ENCODE results near the gene CORO1C.
"Not testable (repeated sequence)": the region's sequence is repeated elsewhere in the genome, so short reads cannot be mapped to it uniquely, and the experiment has no call there.

Gene CORO1C

GRCh38 chr12:108731105-108731865 is at the start of gene CORO1C:
Gene CORO1C, minus strand, starts transcription at chr12:108731518. Its CDS starts 30,200 bp downstream, at chr12:108701318.
- DNase-seq (peak; percentile 96), ATAC-seq (replicated peaks) (peak; percentile 75 to 76)
- peak within 1 kb of the TSS; percentile 94 to 100 for H3K4me3 Mint-ChIP-seq
- no peaks in the 10 kb centered on the region for H3K27me3 Mint-ChIP-seq
- no peaks in the 10 kb centered on the region for H3K9me3 Mint-ChIP-seq
- peaks cover 31 to 52% of the 10 kb centered on the region in 2 donors for H3K4me1 Mint-ChIP-seq
- peak within 1 kb of the TSS; percentile 95 for H3K27ac Mint-ChIP-seq
- H3K36me3 Mint-ChIP-seq = peaks cover 0 to 9% of the 10 kb centered on the region in 2 donors

DNA sequence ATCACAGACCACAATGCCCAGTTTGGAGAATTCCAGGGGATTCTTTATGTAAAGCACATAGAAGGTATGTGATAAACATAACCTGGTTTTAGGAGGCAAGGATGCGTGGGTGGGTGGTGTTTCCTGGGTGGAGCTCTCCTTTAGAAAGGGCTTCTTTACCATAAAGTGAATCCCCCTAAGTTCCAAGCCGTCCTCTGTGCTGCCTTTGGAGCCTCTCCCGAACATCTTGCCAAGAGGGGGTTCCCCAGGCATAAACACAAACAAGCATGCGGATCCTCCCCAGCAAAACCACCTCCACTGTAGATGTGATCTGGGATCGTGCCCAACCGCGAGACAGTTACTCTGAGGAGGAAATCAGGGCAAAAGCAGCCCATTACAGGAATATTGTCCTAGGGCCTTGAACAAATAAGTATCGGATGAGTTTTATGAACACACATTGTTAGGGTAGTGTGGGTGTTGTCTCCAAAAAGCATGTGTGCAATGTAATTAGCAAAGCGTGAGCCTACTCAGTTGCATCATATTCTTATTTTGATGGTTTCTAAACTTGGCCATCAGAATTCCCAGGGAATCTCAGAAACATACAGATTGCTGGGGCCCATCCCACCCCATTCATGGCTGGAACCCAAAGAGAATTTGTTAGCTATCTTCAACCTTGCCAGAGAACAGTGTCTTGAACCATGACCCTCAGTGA is 48.8 kb upstream of the CORO1C start:
- no peak for ATAC-seq (replicated peaks)
- H3K9me3 Mint-ChIP-seq = no peaks in the 10 kb centered on the region
- no peaks in the 10 kb centered on the region for H3K27me3 Mint-ChIP-seq
- H3K27ac Mint-ChIP-seq = no peak overlapping the region
- DNase-seq = no peak
- peaks cover 0 to 3% of the 10 kb centered on the region in 2 donors for H3K4me1 Mint-ChIP-seq
- no peak overlapping the region for H3K4me3 Mint-ChIP-seq
- peaks cover 3 to 4% of the 10 kb centered on the region in 2 donors for H3K36me3 Mint-ChIP-seq

- ATAC-seq (replicated peaks) = no peak
- DNase-seq = no peak
- H3K27me3 Mint-ChIP-seq = no peaks in the 10 kb centered on the region
- H3K9me3 Mint-ChIP-seq = no peaks in the 10 kb centered on the region
- peaks cover 0 to 8% of the 10 kb centered on the region in 2 donors for H3K4me1 Mint-ChIP-seq
- no peak overlapping the region for H3K27ac Mint-ChIP-seq
- peaks cover 0 to 4% of the 10 kb centered on the region in 2 donors for H3K36me3 Mint-ChIP-seq
- H3K4me3 Mint-ChIP-seq = no peak overlapping the region
Observed at GRCh38 chr12:108778053-108778452, 46.7 kb upstream of the CORO1C start.

GRCh38 chr12:108777156-108777555 is 45.8 kb upstream of the CORO1C start:
- no peaks in the 10 kb centered on the region for H3K9me3 Mint-ChIP-seq
- H3K4me3 Mint-ChIP-seq = no peak overlapping the region
- no peak overlapping the region for H3K27ac Mint-ChIP-seq
- DNase-seq (no peak), ATAC-seq (replicated peaks) (no peak)
- H3K36me3 Mint-ChIP-seq = peaks cover 0 to 4% of the 10 kb centered on the region in 2 donors
- peaks cover 6 to 11% of the 10 kb centered on the region in 2 donors for H3K4me1 Mint-ChIP-seq
- no peaks in the 10 kb centered on the region for H3K27me3 Mint-ChIP-seq

GRCh38 chr12:108773798-108774788 is 42.8 kb upstream of the CORO1C start:
- H3K27me3 Mint-ChIP-seq = no peaks in the 10 kb centered on the region

DNA sequence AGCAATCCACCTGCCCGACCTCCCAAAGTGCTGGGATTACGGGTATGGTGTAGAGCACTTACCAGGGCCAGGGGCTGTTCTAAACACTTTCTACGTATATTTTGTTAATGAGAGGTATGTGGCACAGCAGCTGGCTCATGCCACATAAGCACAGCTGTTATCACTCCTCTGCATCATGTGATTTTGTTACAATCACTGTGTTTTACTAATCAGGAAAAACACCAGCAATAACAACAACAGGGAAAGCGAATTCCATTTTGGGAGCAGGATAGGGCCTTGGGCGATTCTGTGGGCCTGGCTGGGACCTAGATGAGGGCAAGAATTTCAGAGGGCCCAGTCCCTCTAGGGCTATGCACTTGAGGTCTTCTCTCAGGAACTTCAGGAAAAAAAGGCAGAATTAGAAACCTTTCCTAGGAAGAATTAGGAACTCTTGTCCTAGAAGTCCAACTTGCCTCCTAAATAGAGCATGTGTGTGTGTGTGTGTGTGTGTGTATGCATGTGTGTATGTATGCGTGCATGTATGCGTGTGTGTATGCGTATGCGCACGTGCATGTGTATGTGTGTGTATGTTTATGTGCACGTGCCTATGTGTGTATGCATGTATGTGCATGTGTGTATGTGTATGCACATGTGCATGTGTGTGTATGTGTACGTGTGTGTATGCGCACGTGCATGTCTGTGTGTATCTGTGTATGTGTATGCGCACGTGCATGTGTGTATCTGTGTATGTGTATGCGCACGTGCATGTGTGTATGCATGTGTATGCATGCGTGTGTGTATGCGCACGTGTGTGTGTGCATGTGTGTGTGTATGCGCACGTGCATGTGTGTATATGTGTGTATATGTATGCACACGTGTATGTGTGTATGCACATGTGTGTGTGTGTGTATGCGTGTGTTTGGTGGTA is 41.8 kb upstream of the CORO1C start:
- no peak for ATAC-seq (replicated peaks)

More at GRCh38 chr12:108773798-108774788, 42.8 kb upstream of the CORO1C start:
- Mint-ChIP-seq H3K36me3 (no peaks in the 10 kb centered on the region), H3K9me3 (no peaks in the 10 kb centered on the region), H3K4me1 (peaks cover 20 to 25% of the 10 kb centered on the region in 2 donors), H3K4me3 (no peak overlapping the region), H3K27ac (no peak overlapping the region)
- DNase-seq (no peak), ATAC-seq (replicated peaks) (no peak)

DNA sequence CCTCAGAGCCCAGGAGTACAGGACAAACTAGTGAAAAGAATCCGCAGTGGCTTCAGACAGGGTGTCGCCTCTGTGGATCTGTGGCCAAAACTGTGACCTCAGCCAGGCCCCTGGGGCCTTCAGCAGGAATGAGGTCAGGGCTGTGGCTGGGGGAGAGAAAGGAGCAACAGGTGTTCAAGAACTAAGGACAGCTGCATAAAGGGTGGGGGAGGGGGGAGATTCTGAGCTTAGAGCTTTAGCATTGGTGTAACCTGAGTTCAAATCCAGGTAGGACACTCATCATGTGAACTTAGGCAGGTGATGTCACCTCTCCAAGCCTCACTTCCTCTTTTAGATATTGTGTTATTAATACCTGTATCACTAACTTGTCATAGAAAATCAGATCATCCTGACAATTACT is 40.9 kb upstream of the CORO1C start:
- H3K27ac Mint-ChIP-seq = no peak overlapping the region
- peaks cover 28 to 43% of the 10 kb centered on the region in 2 donors for H3K4me1 Mint-ChIP-seq
- no peaks in the 10 kb centered on the region for H3K36me3 Mint-ChIP-seq
- no peaks in the 10 kb centered on the region for H3K9me3 Mint-ChIP-seq
- ATAC-seq (replicated peaks) (peak; percentile 47 to 48), DNase-seq (peak; percentile 48)
- no peaks in the 10 kb centered on the region for H3K27me3 Mint-ChIP-seq
- no peak overlapping the region for H3K4me3 Mint-ChIP-seq

More for the DNA sequence above, 41.8 kb upstream of the CORO1C start:
- no peaks in the 10 kb centered on the region for H3K9me3 Mint-ChIP-seq
- H3K27me3 Mint-ChIP-seq = no peaks in the 10 kb centered on the region
- peaks cover 22 to 34% of the 10 kb centered on the region in 2 donors for H3K4me1 Mint-ChIP-seq
- DNase-seq = no peak
- H3K4me3 Mint-ChIP-seq = no peak overlapping the region
- H3K36me3 Mint-ChIP-seq = no peaks in the 10 kb centered on the region
- no peak overlapping the region for H3K27ac Mint-ChIP-seq

DNA sequence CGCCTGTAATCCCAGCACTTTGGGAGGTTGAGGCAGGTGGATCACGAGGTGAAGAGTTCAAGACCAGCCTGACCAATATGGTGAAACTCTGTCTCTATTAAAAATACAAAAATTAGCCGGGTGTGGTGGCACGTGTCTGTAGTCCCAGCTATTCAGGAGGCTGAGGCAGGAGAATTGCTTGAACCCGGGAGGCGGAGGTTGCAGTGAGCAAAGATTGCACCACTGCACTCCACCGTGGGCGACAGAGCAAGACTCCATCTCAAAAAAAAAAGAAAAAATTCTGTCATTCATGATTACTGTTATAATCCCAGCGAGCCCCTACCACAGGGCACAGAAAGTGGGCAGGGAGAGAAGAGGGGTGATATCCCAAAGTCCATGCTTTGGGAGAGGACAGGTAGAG is 40.5 kb upstream of the CORO1C start:
- DNase-seq; ATAC-seq (replicated peaks); H3K27me3 Mint-ChIP-seq; H3K36me3 Mint-ChIP-seq; H3K27ac Mint-ChIP-seq; H3K4me3 Mint-ChIP-seq; H3K9me3 Mint-ChIP-seq: not testable (repeated sequence)
- peaks cover 29 to 48% of the 10 kb centered on the region in 2 donors for H3K4me1 Mint-ChIP-seq

DNA sequence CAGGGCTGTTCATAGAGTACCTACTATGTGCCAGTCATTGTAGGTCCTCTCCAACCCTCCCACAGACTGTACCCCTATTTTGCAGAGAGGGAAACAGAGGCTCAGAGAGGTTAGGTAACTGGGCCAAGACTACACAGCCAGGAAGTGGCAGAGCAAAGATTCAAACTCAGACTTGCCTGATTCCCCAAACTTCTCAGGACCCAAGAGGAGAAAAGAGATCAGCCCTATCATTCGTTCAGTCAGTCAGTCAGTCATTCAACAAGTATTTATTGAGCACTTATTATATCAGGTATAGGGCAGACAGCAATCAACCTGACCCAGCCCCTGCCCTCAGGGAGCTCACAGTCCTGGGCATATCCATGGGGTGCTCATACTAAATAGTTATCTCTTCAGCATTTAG is 39.6 kb upstream of the CORO1C start:
- Mint-ChIP-seq H3K36me3 (peaks cover 0 to 2% of the 10 kb centered on the region in 2 donors), H3K4me3 (no peak overlapping the region), H3K27me3 (no peaks in the 10 kb centered on the region), H3K9me3 (no peaks in the 10 kb centered on the region), H3K27ac (no peak overlapping the region), H3K4me1 (peaks cover 30 to 48% of the 10 kb centered on the region in 2 donors)
- ATAC-seq (replicated peaks) (no peak), DNase-seq (no peak)

DNA sequence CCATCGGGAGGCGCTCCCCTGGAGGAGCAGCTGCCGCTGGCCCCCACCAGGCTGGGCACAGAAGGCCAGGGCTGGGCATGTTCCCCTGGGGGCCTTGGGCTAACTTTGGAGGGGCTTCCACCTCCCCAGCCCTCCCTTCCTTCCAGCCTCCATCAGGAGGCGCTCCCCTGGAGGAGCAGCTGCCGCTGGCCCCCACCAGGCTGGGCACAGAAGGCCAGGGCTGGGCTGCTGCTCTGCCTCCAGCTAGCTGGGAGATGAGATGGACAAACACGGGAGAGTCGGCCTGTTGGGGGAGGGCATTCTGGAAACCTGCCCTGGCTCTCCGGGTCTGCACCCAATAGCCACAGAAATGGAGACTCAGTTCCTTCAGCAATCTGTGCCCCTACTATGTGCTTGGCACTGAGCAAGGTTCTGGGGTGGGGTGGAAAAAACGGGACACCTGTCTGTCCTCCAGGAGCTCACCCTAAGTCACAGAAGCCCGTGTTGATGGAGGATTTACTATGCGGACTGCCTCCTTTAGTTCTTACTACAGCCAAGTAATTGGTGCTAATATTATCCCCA is 39.0 kb upstream of the CORO1C start:
- no peaks in the 10 kb centered on the region for H3K9me3 Mint-ChIP-seq
- DNase-seq = no peak
- peaks cover 30 to 48% of the 10 kb centered on the region in 2 donors for H3K4me1 Mint-ChIP-seq
- ATAC-seq (replicated peaks) = no peak
- H3K27ac Mint-ChIP-seq = peak overlapping the region; percentile 31
- H3K36me3 Mint-ChIP-seq = peaks cover 0 to 2% of the 10 kb centered on the region in 2 donors
- no peaks in the 10 kb centered on the region for H3K27me3 Mint-ChIP-seq
- H3K4me3 Mint-ChIP-seq = no peak overlapping the region

- ATAC-seq (replicated peaks) (peak; percentile 90), DNase-seq (peak; percentile 82)
- H3K27me3 Mint-ChIP-seq = no peaks in the 10 kb centered on the region
- H3K9me3 Mint-ChIP-seq = no peaks in the 10 kb centered on the region
- peaks cover 30 to 48% of the 10 kb centered on the region in 2 donors for H3K4me1 Mint-ChIP-seq
- peaks cover 0 to 2% of the 10 kb centered on the region in 2 donors for H3K36me3 Mint-ChIP-seq
- peak overlapping the region; percentile 78 to 81 for H3K4me3 Mint-ChIP-seq
- H3K27ac Mint-ChIP-seq = peak overlapping the region; percentile 83
Observed at GRCh38 chr12:108768591-108769500, 37.5 kb upstream of the CORO1C start.

DNA sequence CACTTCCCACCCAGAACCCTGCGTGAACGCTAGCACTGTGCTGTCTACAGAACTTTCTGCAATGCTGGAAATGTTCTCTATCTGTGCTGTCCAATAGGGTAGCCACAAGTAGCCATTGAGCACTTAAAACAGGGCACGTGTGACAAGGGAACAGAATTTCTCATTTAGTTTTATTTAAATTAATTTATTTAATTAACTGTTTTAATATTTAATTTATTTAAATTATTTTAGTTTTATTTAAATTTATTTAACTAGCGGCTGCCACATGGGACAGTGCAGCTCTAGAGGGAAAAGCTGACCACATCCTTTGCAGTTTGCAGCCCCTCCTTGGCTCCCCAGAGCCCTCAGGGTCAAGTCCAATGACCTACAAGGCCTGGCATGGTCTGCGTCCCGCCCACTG is 35.0 kb upstream of the CORO1C start:
- Mint-ChIP-seq H3K4me1 (peaks cover 20 to 33% of the 10 kb centered on the region in 2 donors), H3K36me3 (peaks cover 0 to 2% of the 10 kb centered on the region in 2 donors)
- ATAC-seq (replicated peaks) = no peak

More for the DNA sequence above, 35.0 kb upstream of the CORO1C start:
- no peaks in the 10 kb centered on the region for H3K27me3 Mint-ChIP-seq
- no peak for DNase-seq
- H3K4me3 Mint-ChIP-seq = no peak overlapping the region
- H3K27ac Mint-ChIP-seq = no peak overlapping the region
- no peaks in the 10 kb centered on the region for H3K9me3 Mint-ChIP-seq

All from stimulated activated naive B cell treated with anti-CD40 and anti-IgM and Interleukin-4, amounts not matched to agents 10 μg/mL and 1 μg/mL and 100 μg/mL, for 72 hours (primary cell).